ENCODE results near the gene ERCC1. TPM values are rescaled to one million over a fixed set of nuclear protein-coding genes. Genes with fewer than 3 reads are reported as not detected.
A peak's percentile ranks its signal among the peaks of the same experiment; 100 is the strongest.

ERCC1 gene
- total and polyA plus RNA-seq, 2 of the 13 experiments (the other 11 are each of a cell fraction or from before 2014, with no cell fraction given), result 40.0 to 66.4 TPM

DNA sequence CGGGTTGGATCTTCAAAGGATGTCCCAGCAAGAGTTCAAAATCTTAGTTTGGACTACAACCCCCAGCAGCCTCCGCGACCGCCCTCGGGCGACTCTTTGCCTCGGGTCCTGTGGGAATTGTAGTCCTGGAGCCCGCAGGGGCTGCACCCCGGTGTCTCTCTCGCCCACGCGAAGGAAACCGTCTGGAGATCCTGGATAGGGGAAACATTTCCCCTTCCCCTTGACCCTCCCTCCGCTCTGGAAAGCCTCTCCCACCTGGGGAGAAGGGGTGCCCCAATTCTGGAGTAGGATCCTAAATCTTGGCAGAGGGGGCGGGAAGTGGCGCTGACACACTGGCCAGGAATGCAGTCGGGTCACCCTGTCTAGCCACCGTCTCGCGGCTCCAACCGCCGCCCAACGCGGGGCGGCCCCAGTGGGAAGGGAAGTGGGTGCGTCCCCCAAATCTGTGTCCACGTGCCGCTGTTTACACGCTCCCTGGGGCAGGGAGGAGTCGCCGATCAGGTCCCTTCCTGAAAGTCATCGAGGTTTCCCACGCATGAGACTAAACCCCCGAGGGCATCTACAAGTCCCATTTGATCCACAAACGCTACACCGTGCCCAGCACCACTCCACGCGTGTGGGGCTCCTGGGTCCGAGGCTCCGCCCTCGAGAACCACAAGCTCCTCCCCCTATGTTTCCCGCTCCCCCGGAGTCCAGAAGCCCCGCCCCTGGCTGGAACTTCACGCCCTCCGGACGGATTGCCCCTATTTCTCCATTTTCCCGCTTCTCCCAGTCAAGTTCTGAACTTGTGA, 18.1 kb downstream of the ERCC1 start (continued):
- TF ChIP-seq, protein P1, sequence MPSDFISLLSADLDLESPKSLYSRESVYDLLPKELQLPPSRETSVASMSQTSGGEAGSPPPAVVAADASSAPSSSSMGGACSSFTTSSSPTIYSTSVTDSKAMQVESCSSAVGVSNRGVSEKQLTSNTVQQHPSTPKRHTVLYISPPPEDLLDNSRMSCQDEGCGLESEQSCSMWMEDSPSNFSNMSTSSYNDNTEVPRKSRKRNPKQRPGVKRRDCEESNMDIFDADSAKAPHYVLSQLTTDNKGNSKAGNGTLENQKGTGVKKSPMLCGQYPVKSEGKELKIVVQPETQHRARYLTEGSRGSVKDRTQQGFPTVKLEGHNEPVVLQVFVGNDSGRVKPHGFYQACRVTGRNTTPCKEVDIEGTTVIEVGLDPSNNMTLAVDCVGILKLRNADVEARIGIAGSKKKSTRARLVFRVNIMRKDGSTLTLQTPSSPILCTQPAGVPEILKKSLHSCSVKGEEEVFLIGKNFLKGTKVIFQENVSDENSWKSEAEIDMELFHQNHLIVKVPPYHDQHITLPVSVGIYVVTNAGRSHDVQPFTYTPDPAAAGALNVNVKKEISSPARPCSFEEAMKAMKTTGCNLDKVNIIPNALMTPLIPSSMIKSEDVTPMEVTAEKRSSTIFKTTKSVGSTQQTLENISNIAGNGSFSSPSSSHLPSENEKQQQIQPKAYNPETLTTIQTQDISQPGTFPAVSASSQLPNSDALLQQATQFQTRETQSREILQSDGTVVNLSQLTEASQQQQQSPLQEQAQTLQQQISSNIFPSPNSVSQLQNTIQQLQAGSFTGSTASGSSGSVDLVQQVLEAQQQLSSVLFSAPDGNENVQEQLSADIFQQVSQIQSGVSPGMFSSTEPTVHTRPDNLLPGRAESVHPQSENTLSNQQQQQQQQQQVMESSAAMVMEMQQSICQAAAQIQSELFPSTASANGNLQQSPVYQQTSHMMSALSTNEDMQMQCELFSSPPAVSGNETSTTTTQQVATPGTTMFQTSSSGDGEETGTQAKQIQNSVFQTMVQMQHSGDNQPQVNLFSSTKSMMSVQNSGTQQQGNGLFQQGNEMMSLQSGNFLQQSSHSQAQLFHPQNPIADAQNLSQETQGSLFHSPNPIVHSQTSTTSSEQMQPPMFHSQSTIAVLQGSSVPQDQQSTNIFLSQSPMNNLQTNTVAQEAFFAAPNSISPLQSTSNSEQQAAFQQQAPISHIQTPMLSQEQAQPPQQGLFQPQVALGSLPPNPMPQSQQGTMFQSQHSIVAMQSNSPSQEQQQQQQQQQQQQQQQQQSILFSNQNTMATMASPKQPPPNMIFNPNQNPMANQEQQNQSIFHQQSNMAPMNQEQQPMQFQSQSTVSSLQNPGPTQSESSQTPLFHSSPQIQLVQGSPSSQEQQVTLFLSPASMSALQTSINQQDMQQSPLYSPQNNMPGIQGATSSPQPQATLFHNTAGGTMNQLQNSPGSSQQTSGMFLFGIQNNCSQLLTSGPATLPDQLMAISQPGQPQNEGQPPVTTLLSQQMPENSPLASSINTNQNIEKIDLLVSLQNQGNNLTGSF (CRISPR knock-in tag; IDR thresholded peaks at IDR 0.05), result no peak
- TF ChIP-seq, protein P2, sequence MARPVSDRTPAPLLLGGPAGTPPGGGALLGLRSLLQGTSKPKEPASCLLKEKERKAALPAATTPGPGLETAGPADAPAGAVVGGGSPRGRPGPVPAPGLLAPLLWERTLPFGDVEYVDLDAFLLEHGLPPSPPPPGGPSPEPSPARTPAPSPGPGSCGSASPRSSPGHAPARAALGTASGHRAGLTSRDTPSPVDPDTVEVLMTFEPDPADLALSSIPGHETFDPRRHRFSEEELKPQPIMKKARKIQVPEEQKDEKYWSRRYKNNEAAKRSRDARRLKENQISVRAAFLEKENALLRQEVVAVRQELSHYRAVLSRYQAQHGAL (CRISPR knock-in tag; IDR thresholded peaks at IDR 0.05; ENCODE audit: not compliant biosample characterization), result no peak
- TF ChIP-seq ZNF629 (CRISPR knock-in tag; conservative IDR thresholded peaks at IDR 0.05), result peak; percentile 36; the same call in 1 of the 2 replicates
- TF ChIP-seq ZNF232 (CRISPR knock-in tag; IDR thresholded peaks at IDR 0.05; ENCODE audit: borderline replicate concordance), result no peak
- TF ChIP-seq GATAD1 (CRISPR knock-in tag; IDR thresholded peaks at IDR 0.05), result no peak
- TF ChIP-seq SRSF1 (optimal IDR thresholded peaks at IDR 0.05; ENCODE audit: low read depth, low read length), result no peak
- TF ChIP-seq BRF2 (CRISPR knock-in tag; IDR thresholded peaks at IDR 0.05), result no peak
- TF ChIP-seq, protein P3, sequence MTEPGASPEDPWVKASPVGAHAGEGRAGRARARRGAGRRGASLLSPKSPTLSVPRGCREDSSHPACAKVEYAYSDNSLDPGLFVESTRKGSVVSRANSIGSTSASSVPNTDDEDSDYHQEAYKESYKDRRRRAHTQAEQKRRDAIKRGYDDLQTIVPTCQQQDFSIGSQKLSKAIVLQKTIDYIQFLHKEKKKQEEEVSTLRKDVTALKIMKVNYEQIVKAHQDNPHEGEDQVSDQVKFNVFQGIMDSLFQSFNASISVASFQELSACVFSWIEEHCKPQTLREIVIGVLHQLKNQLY (CRISPR knock-in tag; IDR thresholded peaks at IDR 0.05), result no peak
- TF ChIP-seq, protein P4, sequence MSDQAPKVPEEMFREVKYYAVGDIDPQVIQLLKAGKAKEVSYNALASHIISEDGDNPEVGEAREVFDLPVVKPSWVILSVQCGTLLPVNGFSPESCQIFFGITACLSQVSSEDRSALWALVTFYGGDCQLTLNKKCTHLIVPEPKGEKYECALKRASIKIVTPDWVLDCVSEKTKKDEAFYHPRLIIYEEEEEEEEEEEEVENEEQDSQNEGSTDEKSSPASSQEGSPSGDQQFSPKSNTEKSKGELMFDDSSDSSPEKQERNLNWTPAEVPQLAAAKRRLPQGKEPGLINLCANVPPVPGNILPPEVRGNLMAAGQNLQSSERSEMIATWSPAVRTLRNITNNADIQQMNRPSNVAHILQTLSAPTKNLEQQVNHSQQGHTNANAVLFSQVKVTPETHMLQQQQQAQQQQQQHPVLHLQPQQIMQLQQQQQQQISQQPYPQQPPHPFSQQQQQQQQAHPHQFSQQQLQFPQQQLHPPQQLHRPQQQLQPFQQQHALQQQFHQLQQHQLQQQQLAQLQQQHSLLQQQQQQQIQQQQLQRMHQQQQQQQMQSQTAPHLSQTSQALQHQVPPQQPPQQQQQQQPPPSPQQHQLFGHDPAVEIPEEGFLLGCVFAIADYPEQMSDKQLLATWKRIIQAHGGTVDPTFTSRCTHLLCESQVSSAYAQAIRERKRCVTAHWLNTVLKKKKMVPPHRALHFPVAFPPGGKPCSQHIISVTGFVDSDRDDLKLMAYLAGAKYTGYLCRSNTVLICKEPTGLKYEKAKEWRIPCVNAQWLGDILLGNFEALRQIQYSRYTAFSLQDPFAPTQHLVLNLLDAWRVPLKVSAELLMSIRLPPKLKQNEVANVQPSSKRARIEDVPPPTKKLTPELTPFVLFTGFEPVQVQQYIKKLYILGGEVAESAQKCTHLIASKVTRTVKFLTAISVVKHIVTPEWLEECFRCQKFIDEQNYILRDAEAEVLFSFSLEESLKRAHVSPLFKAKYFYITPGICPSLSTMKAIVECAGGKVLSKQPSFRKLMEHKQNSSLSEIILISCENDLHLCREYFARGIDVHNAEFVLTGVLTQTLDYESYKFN (CRISPR knock-in tag; conservative IDR thresholded peaks at IDR 0.05), result no peak
- no peak for TF ChIP-seq TRIM24 (CRISPR knock-in tag; IDR thresholded peaks at IDR 0.05)
- no peak for TF ChIP-seq RBM22 (optimal IDR thresholded peaks at IDR 0.05; ENCODE audit: low read length)
- no peak for TF ChIP-seq IKZF4 (CRISPR knock-in tag; IDR thresholded peaks at IDR 0.05; ENCODE audit: borderline replicate concordance, low read depth, not compliant biosample characterization)
- TF ChIP-seq ZFP37 (CRISPR knock-in tag; IDR thresholded peaks at IDR 0.05; ENCODE audit: borderline replicate concordance), result no peak
- TF ChIP-seq MIER2 (CRISPR knock-in tag; IDR thresholded peaks at IDR 0.05), result no peak
